K562 (cell line): Measurements from ENCODE around the gene TM7SF2. TPM values are rescaled to one million over a fixed set of nuclear protein-coding genes. Genes with fewer than 3 reads are reported as not detected.

ENCODE experiments used
- ATAC-seq: fragments of 200-7000 bp; cut with Tn5 transposase; 3 replicates; pipeline ENCODE4 v1.9.1; 2020; ENCODE audit warnings: moderate library complexity
- BruUV-seq: library from RNA; stranded (reverse); fragments of 400-500 nt; replicated peaks from 2 replicates; lab custom pipeline; 2021; lab: Mats Ljungman, UMichigan
- CTCF ChIA-PET: fragments of 300-600 bp; formaldehyde crosslinking; extraction: SDS; loops from one replicate; lab custom pipeline; 2021; ENCODE audit warnings: low intra/inter-chr PET ratio; lab: Yijun Ruan, JAX
- POLR2A ChIA-PET: fragments of 300-600, 350-650 bp; sonication (Branson Sonifier 250); formaldehyde crosslinking; extraction: SDS; loops from one replicate; lab custom pipeline; 2021; ENCODE audit warnings: antibody characterized with exemption, inconsistent platforms; lab: Yijun Ruan, JAX
- DNase-seq, 4 experiments: peaks; one replicate each; pipeline versions ENCODE4 v3.0.0 to v3.0.0-alpha.2; 2011 to 2018; ENCODE audit warnings: low spot score in 3 of 4, mixed read lengths in 3 of 4; ENCODE audit errors: extremely low read depth in 1 of 4
- FAIRE-seq: peaks from 2 replicates; lab custom pipeline; 2011; peaks lifted over from hg19 to GRCh38; lab: Jason Lieb, UNC
- H2AFZ ChIP-seq: 2 replicates; pipeline ENCODE4 v1.6.0; 2011; ENCODE audit warnings: low read depth, low read length, control low read depth, inconsistent platforms
- H3K27ac ChIP-seq: fragments of 200-600 bp; 3 replicates; pipeline ENCODE4 v1.8.0; 2011; ENCODE audit warnings: low read depth, mild to moderate bottlenecking, control low read depth, inconsistent platforms, low read length, moderate library complexity, mixed read lengths; ENCODE audit errors: extremely low read depth
- H3K27me3 ChIP-seq, 2 experiments: fragments of 300-600 bp in 1 of 2; 2 replicates in 1 of 2; 3 replicates in 1 of 2; pipeline versions ENCODE4 v1.6.0 to v1.8.0; 2011; ENCODE audit warnings: inconsistent platforms in 2 of 2, low read length in 2 of 2, mild to moderate bottlenecking in 1 of 2, mixed read lengths in 1 of 2, moderate library complexity in 1 of 2; ENCODE audit not compliant: control insufficient read depth in 2 of 2, insufficient read depth in 2 of 2
- H3K36me3 ChIP-seq: fragments of 300-600 bp; 3 replicates; pipeline ENCODE4 v1.8.0; 2011; ENCODE audit warnings: mild to moderate bottlenecking, low read length, inconsistent platforms; ENCODE audit not compliant: control insufficient read depth, insufficient read depth
- H3K4me1 ChIP-seq, 2 experiments: fragments of 200-600 bp in 1 of 2; replicated peaks in 1 of 2; 2 replicates in 1 of 2; 3 replicates in 1 of 2; pipeline versions ENCODE4 v1.5.1 to v1.8.0; 2011; ENCODE audit warnings: inconsistent platforms in 2 of 2, low read length in 2 of 2, mild to moderate bottlenecking in 1 of 2, mixed read lengths in 1 of 2, moderate library complexity in 1 of 2; ENCODE audit not compliant: control insufficient read depth in 2 of 2, insufficient read depth in 2 of 2
- H3K4me2 ChIP-seq: 2 replicates; pipeline ENCODE4 v1.6.1; 2011; ENCODE audit warnings: low read length, control low read depth, inconsistent platforms, mixed read lengths; ENCODE audit not compliant: insufficient read depth
- H3K4me3 ChIP-seq: fragments of 200-600 bp; sonication (generic), shearing (Covaris generic); 2 replicates; pipeline ENCODE4 v1.5.1; 2016; ENCODE audit warnings: control low read depth, inconsistent platforms
- H3K79me2 ChIP-seq: fragments of 200-600 bp; 3 replicates; pipeline ENCODE4 v1.8.0; 2011; ENCODE audit warnings: low read length, inconsistent platforms; ENCODE audit not compliant: control insufficient read depth, insufficient read depth
- H3K9ac ChIP-seq, 2 experiments: 2 replicates each; pipeline versions ENCODE4 v1.6.0 to v1.6.1; 2011; ENCODE audit warnings: low read depth in 2 of 2, low read length in 2 of 2, control low read depth in 1 of 2, inconsistent platforms in 1 of 2, mild to moderate bottlenecking in 1 of 2, mixed read lengths in 1 of 2; ENCODE audit not compliant: insufficient read depth in 1 of 2
- H3K9me1 ChIP-seq: one replicate; pipeline ENCODE4 v1.6.0; 2011; ENCODE audit warnings: inconsistent platforms, mild to moderate bottlenecking, low read length, moderate library complexity; ENCODE audit not compliant: control insufficient read depth, insufficient read depth
- H3K9me3 ChIP-seq: replicated peaks from 2 replicates; pipeline ENCODE4 v1.5.1; 2011; ENCODE audit warnings: low read depth, low read length, inconsistent platforms; ENCODE audit not compliant: control insufficient read depth, insufficient read depth
- H4K20me1 ChIP-seq: replicated peaks from 2 replicates; pipeline ENCODE4 v1.6.1; 2011; ENCODE audit warnings: low read length, inconsistent platforms, mixed read lengths; ENCODE audit not compliant: control insufficient read depth, insufficient read depth
- ETV5 ChIP-seq: sonication (generic); formaldehyde crosslinking; IDR thresholded peaks from 2 replicates; pipeline ENCODE4 v1.4.0; 2020; ENCODE audit warnings: low read depth, mild to moderate bottlenecking, missing genetic modification reagents
- SRSF3 ChIP-seq: fragments of 200-400 bp; formaldehyde crosslinking; IDR thresholded peaks from 2 replicates; pipeline ENCODE4 v1.6.1; 2016; ENCODE audit warnings: mild to moderate bottlenecking, low read length, moderate library complexity; ENCODE audit not compliant: insufficient read depth
- STAT5A ChIP-seq: IDR thresholded peaks from 2 replicates; pipeline ENCODE4 v1.6.1; 2012; ENCODE audit warnings: low read length, inconsistent platforms, borderline replicate concordance
- ZBTB8A ChIP-seq: fragments of 450-650 bp; IDR thresholded peaks from 2 replicates; pipeline ENCODE4 v1.6.1; 2018; ENCODE audit warnings: mild to moderate bottlenecking, moderate library complexity; ENCODE audit not compliant: partially characterized antibody
- WGBS: fragments of 100-300 bp; shearing (Covaris generic); methylation state at CpG from one replicate; pipeline ENCODE4 v1.1.6; 2016; ENCODE audit warnings: low coverage, mixed read lengths; ENCODE audit not compliant: insufficient coverage; ENCODE audit errors: missing lambda C conversion rate; 5-methylcytosine and 5-hydroxymethylcytosine counted together
- in situ Hi-C: fragments of 300-500 bp; cut with MboI; formaldehyde crosslinking; loops from 4 replicates; pipeline ENCODE4 v1.15.0; 2018; ENCODE audit warnings: inconsistent platforms, mixed read lengths
- intact Hi-C: fragments of 100-400 bp; cut with micrococcal nuclease; formaldehyde crosslinking; loops from 2 replicates; pipeline ENCODE4 v1.14.2; 2022
- polyA plus RNA-seq, 8 experiments: library from polyadenylated mRNA; depleted of rRNA in 4 of 8; stranded (reverse) in 5 of 8; unstranded in 3 of 8; fragments of >200 nt; fragmentation: Nextera tagmentation in 2 of 8; fragmentation: Illumina TruSeq in 1 of 8; extraction: Ambion mirVana in 2 of 8; extraction: Trizol in 1 of 8; gene quantifications; 2 replicates each; pipeline versions ENCODE4 v1.2.1 to v1.2.3, GENCODE V29; 2011 to 2014; ENCODE audit warnings: inconsistent platforms in 1 of 8, missing spikeins in 1 of 8
- total RNA-seq, 7 experiments: library from RNA; depleted of rRNA in 6 of 7; stranded (reverse); fragments of >200 nt in 6 of 7; fragmentation: Illumina TruSeq in 2 of 7; extraction: Trizol in 2 of 7; gene quantifications; 2 replicates each; pipeline versions ENCODE4 v1.2.1 to v1.2.3, GENCODE V29; 2011 to 2021; ENCODE audit warnings: low replicate concordance in 1 of 7
- TF ChIP-seq, protein P1 (sequence below): fragments of 200-800 bp; sonication (Bioruptor generic); IDR thresholded peaks from 2 replicates; pipeline ENCODE4 v1.6.1; 2016; ENCODE audit warnings: missing genetic modification characterization, missing compliant biosample characterization
- TF ChIP-seq, protein P2 (sequence below): sonication (generic); formaldehyde crosslinking; IDR thresholded peaks from 2 replicates; pipeline ENCODE4 v1.8.1; 2023; ENCODE audit warnings: mild to moderate bottlenecking, missing genetic modification reagents

TM7SF2 gene
- total and polyA plus RNA-seq, 9 of the 15 experiments (the other 6 are each of a cell fraction or from before 2014, with no cell fraction given), result 1.2 to 22.0 (median 14.3) TPM

DNA sequence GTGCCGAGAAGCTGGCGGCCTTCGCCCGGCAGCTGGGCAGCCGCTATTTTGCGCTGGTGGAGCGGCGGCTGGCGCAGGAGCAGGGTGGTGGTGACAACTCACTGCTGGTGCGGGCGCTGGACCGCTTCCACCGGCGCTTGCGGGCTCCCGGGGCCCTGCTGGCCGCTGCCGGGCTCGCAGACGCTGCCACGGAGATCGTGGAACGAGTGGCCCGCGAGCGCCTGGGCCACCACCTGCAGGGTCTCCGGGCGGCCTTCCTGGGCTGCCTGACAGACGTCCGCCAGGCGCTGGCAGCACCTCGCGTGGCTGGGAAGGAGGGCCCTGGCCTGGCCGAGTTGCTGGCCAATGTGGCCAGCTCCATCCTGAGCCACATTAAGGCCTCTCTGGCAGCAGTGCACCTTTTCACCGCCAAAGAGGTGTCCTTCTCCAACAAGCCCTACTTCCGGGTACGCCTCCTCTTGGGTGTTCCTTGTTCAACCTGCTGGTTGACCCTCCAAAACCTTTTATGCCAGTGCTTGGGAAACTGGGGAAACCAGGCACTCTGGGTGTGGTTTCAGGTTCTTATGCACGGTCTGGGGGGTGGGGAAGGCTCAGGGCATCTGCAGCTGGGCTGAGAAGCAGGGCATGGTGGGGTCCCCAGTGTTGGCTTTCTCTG, 3.1 kb upstream of the TM7SF2 start:
- POLR2A ChIA-PET, result interaction anchor here (0.7 to 7.2 kb wide), 3 partner anchors 12 to 173 kb away, joined by 3 to 92 read pairs (median 3); partner anchors contain the start of genes GPHA2 and VPS51
- H3K9me3 ChIP-seq, result no peaks in the 10 kb centered on the region
- no TSS peak for BruUV-seq
- no peak for FAIRE-seq
- peaks cover 22% of the 10 kb centered on the region; the same call in 1 of the 3 replicates for H3K36me3 ChIP-seq
- no peak for DNase-seq
- intact Hi-C loops, result no loop called here
- H3K9me1 ChIP-seq, result no peaks in the 10 kb centered on the region
- no peak overlapping the region for H3K27ac ChIP-seq
- in situ Hi-C loops, result no loop called here
- peaks cover 17 to 43% of the 10 kb centered on the region in 2 experiments for H3K4me1 ChIP-seq
- WGBS, result 91% methylated on average over 11 of the region's 38 CpGs
- H3K79me2 ChIP-seq, result peaks cover 7% of the 10 kb centered on the region; the same call in 2 of the 3 replicates
- H4K20me1 ChIP-seq, result no peaks in the 10 kb centered on the region
- TF ChIP-seq, protein P1, sequence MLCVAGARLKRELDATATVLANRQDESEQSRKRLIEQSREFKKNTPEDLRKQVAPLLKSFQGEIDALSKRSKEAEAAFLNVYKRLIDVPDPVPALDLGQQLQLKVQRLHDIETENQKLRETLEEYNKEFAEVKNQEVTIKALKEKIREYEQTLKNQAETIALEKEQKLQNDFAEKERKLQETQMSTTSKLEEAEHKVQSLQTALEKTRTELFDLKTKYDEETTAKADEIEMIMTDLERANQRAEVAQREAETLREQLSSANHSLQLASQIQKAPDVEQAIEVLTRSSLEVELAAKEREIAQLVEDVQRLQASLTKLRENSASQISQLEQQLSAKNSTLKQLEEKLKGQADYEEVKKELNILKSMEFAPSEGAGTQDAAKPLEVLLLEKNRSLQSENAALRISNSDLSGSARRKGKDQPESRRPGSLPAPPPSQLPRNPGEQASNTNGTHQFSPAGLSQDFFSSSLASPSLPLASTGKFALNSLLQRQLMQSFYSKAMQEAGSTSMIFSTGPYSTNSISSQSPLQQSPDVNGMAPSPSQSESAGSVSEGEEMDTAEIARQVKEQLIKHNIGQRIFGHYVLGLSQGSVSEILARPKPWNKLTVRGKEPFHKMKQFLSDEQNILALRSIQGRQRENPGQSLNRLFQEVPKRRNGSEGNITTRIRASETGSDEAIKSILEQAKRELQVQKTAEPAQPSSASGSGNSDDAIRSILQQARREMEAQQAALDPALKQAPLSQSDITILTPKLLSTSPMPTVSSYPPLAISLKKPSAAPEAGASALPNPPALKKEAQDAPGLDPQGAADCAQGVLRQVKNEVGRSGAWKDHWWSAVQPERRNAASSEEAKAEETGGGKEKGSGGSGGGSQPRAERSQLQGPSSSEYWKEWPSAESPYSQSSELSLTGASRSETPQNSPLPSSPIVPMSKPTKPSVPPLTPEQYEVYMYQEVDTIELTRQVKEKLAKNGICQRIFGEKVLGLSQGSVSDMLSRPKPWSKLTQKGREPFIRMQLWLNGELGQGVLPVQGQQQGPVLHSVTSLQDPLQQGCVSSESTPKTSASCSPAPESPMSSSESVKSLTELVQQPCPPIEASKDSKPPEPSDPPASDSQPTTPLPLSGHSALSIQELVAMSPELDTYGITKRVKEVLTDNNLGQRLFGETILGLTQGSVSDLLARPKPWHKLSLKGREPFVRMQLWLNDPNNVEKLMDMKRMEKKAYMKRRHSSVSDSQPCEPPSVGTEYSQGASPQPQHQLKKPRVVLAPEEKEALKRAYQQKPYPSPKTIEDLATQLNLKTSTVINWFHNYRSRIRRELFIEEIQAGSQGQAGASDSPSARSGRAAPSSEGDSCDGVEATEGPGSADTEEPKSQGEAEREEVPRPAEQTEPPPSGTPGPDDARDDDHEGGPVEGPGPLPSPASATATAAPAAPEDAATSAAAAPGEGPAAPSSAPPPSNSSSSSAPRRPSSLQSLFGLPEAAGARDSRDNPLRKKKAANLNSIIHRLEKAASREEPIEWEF (CRISPR knock-in tag), result no peak
- TF ChIP-seq STAT5A (no peak), ZBTB8A (no peak), ETV5 (CRISPR knock-in tag) (no peak), SRSF3 (no peak)
- TF ChIP-seq, protein P2, sequence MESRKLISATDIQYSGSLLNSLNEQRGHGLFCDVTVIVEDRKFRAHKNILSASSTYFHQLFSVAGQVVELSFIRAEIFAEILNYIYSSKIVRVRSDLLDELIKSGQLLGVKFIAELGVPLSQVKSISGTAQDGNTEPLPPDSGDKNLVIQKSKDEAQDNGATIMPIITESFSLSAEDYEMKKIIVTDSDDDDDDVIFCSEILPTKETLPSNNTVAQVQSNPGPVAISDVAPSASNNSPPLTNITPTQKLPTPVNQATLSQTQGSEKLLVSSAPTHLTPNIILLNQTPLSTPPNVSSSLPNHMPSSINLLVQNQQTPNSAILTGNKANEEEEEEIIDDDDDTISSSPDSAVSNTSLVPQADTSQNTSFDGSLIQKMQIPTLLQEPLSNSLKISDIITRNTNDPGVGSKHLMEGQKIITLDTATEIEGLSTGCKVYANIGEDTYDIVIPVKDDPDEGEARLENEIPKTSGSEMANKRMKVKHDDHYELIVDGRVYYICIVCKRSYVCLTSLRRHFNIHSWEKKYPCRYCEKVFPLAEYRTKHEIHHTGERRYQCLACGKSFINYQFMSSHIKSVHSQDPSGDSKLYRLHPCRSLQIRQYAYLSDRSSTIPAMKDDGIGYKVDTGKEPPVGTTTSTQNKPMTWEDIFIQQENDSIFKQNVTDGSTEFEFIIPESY (CRISPR knock-in tag), result peak; percentile 64; the same call in 1 of the 2 replicates
- no peak overlapping the region for H3K4me3 ChIP-seq
- CTCF ChIA-PET, result interaction anchor here (0.5 to 0.7 kb wide), 2 partner anchors 146 to 480 kb away, joined by 3 read pairs; no protein-coding TSS in a partner anchor
- H2AFZ ChIP-seq, result no peak overlapping the region
- ATAC-seq, result no peak
- H3K27me3 ChIP-seq, result no peaks in the 10 kb centered on the region
- H3K4me2 ChIP-seq, result no peak overlapping the region
- H3K9ac ChIP-seq, result no peak overlapping the region
